Smooth muscle cell (in vitro differentiated cells): Measurements from ENCODE around the gene PAEP. TPM values are rescaled to one million over a fixed set of nuclear protein-coding genes. Genes with fewer than 3 reads are reported as not detected.

Source experiments
- DNase-seq: peaks from one replicate; lab custom pipeline; 2025; ENCODE audit not compliant: unreplicated experiment; lab: John Stamatoyannopoulos, UW
- H2AFZ ChIP-seq: fragments of 200-600 bp; sonication (generic); 2 replicates; pipeline ENCODE4 v1.6.0; 2016; ENCODE audit warnings: antibody characterized with exemption, low read depth, mild to moderate bottlenecking
- H3F3A ChIP-seq: fragments of 200-600 bp; sonication (generic); 2 replicates; pipeline ENCODE4 v1.6.0; 2017; ENCODE audit warnings: antibody characterized with exemption, low read depth
- H3K27ac ChIP-seq: fragments of 200-600 bp; sonication (generic); 2 replicates; pipeline ENCODE4 v1.5.1; 2016; ENCODE audit warnings: low read depth, mild to moderate bottlenecking
- H3K27me3 ChIP-seq: fragments of 200-600 bp; sonication (generic); 2 replicates; pipeline ENCODE4 v1.6.1; 2016; ENCODE audit warnings: low read depth, mild to moderate bottlenecking
- H3K36me3 ChIP-seq: fragments of 200-600 bp; sonication (generic); 2 replicates; pipeline ENCODE4 v1.5.1; 2016; ENCODE audit warnings: low read depth
- H3K4me1 ChIP-seq: fragments of 200-600 bp; sonication (generic); 2 replicates; pipeline ENCODE4 v1.5.1; 2016; ENCODE audit warnings: low read depth
- H3K4me2 ChIP-seq: fragments of 200-600 bp; sonication (generic); 2 replicates; pipeline ENCODE4 v1.6.0; 2016; ENCODE audit warnings: mild to moderate bottlenecking
- H3K4me3 ChIP-seq: fragments of 200-600 bp; sonication (generic); 2 replicates; pipeline ENCODE4 v1.5.1; 2016; ENCODE audit warnings: mild to moderate bottlenecking
- H3K79me2 ChIP-seq: fragments of 200-600 bp; sonication (generic); 2 replicates; pipeline ENCODE4 v1.6.0; 2016; ENCODE audit warnings: low read depth, mild to moderate bottlenecking
- H3K9ac ChIP-seq: fragments of 200-600 bp; sonication (generic); 2 replicates; pipeline ENCODE4 v1.6.0; 2016; ENCODE audit warnings: low read depth
- H3K9me3 ChIP-seq: fragments of 200-600 bp; sonication (generic); replicated peaks from 2 replicates; pipeline ENCODE4 v1.5.1; 2016; ENCODE audit warnings: low read depth
- H4K20me1 ChIP-seq: fragments of 200-600 bp; sonication (generic); 2 replicates; pipeline ENCODE4 v1.6.0; 2016; ENCODE audit warnings: low read depth
- WGBS: methylation state at CpG from one replicate; pipeline ENCODE4 v1.1.7; 2016; ENCODE audit warnings: low lambda C conversion rate; 5-methylcytosine and 5-hydroxymethylcytosine counted together
- polyA plus RNA-seq: library from polyadenylated mRNA; unstranded; fragments of >200 nt; fragmentation: Nextera tagmentation; extraction: Ambion mirVana; gene quantifications from 2 replicates; pipeline ENCODE4 v1.2.1, GENCODE V29; 2016
- total RNA-seq: library from RNA; depleted of rRNA; stranded (reverse); fragments of >200 nt; gene quantifications from 2 replicates; pipeline ENCODE4 v1.2.3, GENCODE V29; 2014
- TF ChIP-seq, protein P1 (sequence below): fragments of 200-600 bp; sonication (generic); IDR thresholded peaks from 2 replicates; pipeline ENCODE4 v1.5.1; 2017; ENCODE audit warnings: borderline replicate concordance, mild to moderate bottlenecking, antibody characterized with exemption; ENCODE audit not compliant: insufficient read depth, poor library complexity, severe bottlenecking

PAEP gene
- total and polyA plus RNA-seq, 2 experiments from 2014 or later = 6.3 TPM; not detected in 1

DNA sequence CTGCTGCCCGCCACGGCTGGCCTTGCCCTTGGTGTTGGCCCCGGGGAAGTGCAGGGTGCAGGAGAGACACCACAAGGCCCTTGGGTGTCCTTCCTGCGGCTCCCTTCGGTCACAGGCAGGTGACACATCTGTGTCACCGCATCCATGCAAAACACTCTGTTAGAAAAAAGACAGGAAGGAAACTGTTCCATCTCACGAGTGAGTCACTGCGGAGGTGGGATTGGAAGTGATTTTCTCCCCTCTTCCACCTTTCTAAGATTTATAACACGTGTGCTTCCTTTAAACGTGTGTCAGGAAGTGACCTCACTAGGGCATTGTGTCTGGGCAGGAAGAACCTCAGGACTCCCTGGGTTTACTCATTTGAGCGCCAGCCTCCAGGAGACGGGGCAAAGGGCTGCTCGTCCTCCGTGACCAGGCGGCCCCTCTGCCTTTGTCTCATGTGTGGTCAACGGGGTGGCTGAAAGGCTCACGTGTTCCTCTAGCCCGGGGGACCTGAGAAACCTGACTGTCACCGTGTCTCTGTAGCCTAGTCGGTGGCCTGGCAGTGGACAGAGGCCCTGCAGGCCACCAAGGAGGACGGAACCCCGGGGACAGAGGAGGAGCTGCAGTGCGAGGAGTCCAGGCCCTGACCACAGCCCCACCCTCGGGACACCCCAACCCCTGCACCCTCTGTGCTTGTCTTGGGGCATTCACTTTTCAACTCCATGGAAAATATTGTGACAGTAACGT is 45.3 kb upstream of the PAEP start:
- TF ChIP-seq, protein P1, sequence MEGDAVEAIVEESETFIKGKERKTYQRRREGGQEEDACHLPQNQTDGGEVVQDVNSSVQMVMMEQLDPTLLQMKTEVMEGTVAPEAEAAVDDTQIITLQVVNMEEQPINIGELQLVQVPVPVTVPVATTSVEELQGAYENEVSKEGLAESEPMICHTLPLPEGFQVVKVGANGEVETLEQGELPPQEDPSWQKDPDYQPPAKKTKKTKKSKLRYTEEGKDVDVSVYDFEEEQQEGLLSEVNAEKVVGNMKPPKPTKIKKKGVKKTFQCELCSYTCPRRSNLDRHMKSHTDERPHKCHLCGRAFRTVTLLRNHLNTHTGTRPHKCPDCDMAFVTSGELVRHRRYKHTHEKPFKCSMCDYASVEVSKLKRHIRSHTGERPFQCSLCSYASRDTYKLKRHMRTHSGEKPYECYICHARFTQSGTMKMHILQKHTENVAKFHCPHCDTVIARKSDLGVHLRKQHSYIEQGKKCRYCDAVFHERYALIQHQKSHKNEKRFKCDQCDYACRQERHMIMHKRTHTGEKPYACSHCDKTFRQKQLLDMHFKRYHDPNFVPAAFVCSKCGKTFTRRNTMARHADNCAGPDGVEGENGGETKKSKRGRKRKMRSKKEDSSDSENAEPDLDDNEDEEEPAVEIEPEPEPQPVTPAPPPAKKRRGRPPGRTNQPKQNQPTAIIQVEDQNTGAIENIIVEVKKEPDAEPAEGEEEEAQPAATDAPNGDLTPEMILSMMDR = no peak

DNA sequence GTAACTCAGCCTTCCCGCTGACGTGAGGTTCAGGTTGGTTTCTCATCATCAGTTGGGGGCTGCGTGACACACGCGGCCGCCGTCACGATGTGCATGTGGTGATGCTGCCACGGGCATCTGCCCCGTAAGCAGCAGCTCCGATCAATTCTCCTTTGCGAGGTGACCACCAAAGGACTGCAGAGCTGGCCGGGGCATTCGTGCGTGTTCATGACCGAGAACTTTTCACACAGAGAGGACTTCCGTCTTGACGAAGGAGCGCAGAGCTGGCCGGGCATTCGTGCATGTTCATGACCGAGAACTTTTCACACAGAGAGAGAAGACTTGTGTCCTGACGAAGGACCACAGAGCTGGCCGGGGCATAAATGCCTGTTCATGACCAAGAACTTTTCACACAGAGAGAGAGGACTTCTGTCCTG is 44.1 kb upstream of the PAEP start:
- H3K79me2 ChIP-seq = no peaks in the 10 kb centered on the region
- no peak overlapping the region for H3K27ac ChIP-seq
- TF ChIP-seq, protein P1 = no peak
- no peaks in the 10 kb centered on the region for H3K27me3 ChIP-seq
- H4K20me1 ChIP-seq = no peaks in the 10 kb centered on the region
- whole genome bisulfite sequencing = 94% methylated on average over 24 of the region's 24 CpGs
- DNase-seq = no peak
- H3K9ac ChIP-seq = no peak overlapping the region
- H2AFZ ChIP-seq = no peak overlapping the region
- no peaks in the 10 kb centered on the region for H3K36me3 ChIP-seq
- H3K4me1 ChIP-seq = no peaks in the 10 kb centered on the region
- H3K4me3 ChIP-seq = no peak overlapping the region
- no peak overlapping the region for H3K4me2 ChIP-seq
- no peaks in the 10 kb centered on the region for H3F3A ChIP-seq
- H3K9me3 ChIP-seq = no peaks in the 10 kb centered on the region

More for the DNA sequence above, 45.3 kb upstream of the PAEP start:
- WGBS = 90% methylated on average over 25 of the region's 25 CpGs
- H3K9me3 ChIP-seq = no peaks in the 10 kb centered on the region
- no peaks in the 10 kb centered on the region for H3K27me3 ChIP-seq
- H3K4me3 ChIP-seq = no peak overlapping the region
- H2AFZ ChIP-seq = no peak overlapping the region
- H3K9ac ChIP-seq = no peak overlapping the region
- H3K4me1 ChIP-seq = no peaks in the 10 kb centered on the region
- no peak overlapping the region for H3K4me2 ChIP-seq
- H3K27ac ChIP-seq = no peak overlapping the region
- H3F3A ChIP-seq = no peaks in the 10 kb centered on the region
- no peaks in the 10 kb centered on the region for H3K36me3 ChIP-seq
- DNase-seq = no peak
- no peaks in the 10 kb centered on the region for H4K20me1 ChIP-seq
- H3K79me2 ChIP-seq = no peaks in the 10 kb centered on the region

DNA sequence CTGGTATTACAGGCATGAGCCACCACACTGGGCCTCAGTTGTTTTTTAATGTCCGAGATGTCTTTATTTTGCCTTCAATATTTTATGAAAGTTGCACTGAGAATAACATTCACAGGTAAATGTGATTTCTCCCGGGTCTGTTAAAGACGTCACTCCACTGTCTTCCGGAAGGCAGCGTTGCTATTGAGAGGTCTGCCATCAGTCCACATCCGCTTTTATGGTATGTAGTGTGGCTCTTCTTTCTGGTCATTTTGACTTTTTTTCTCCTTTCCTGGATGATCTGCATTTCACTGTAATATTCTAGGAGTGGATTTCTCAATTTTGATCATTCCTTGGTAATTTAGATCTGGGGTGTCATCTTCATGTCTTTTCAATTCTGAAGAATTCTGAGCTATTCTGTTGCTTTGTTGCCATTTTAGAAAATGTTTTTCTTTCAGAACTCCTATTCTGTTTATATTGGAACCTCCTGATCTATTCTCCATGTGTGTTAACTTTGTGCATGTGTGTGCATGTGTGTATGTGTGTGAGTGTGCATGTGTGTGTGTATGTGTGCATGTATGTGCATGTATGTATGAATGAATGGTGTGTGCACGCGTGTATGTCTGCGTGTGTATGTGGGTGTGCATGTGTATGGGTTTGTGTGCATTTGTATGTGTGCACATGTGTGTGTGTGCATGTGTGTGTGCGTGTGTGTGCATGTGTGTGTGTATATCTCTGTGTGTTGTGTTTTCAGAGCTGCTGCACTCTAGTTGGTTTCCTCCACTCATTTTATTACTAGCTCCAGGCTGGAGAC is 42.2 kb upstream of the PAEP start:
- Histone ChIP-seq H3K9me3 (no peaks in the 10 kb centered on the region), H3K4me3 (no peak overlapping the region), H2AFZ (no peak overlapping the region), H4K20me1 (no peaks in the 10 kb centered on the region), H3K36me3 (no peaks in the 10 kb centered on the region), H3K27me3 (no peaks in the 10 kb centered on the region), H3K27ac (no peak overlapping the region), H3K9ac (no peak overlapping the region), H3K4me2 (no peak overlapping the region), H3K4me1 (no peaks in the 10 kb centered on the region), H3K79me2 (no peaks in the 10 kb centered on the region), H3F3A (no peaks in the 10 kb centered on the region)
- DNase-seq = no peak
- WGBS = 93% methylated on average over 10 of the region's 10 CpGs
- TF ChIP-seq, protein P1 = no peak
